Measurements from ENCODE around the gene ETF1. TPM values are rescaled to one million over a fixed set of nuclear protein-coding genes. Genes with fewer than 3 reads are reported as not detected.
"Not testable (repeated sequence)": the region's sequence is repeated elsewhere in the genome, so short reads cannot be mapped to it uniquely, and the experiment has no call there.

Gene ETF1
- total RNA-seq, 1 donor from 2014 or later, result 80.9 TPM

DNA sequence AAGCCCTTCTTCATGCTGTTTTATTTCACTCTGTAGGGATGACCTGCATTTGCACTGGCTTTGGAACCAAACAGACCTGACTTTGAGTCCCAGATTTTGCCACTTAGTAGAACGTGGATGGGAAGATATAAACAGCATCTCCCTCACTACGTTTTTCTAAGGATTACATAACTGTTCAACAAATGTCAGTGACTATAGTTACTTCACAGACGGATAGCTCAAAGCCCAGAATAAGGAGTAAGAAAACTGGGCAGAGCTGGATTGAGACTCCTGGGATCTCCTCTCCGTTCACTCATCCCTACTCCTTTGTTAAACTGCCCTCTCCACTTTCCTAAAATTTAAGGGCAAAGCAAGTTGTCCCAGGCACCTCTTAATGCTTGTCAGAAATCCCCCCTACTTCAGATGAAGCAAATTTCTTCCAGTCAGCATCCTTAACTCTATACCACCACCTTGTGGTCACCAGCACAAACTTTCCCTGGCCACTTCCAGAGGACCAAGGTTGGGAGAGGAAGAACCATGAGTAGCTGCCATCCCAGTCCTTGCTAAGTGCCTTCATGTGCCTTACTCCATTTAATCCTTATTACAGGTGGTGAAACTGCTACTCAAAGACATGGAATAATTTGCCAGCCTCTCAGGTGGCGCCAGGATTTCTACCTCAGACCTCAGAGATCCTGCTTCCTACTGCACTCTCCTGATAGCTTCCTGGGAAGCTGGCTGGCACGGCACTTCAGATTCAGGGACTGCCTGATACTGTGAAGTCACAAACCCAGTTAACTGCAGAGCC lies 39.4 kb downstream of the ETF1 start:
- intact Hi-C loops (cut with DNase I), result loop anchor here (5.0 kb wide), 3 partner anchors 34 to 51 kb away; partner anchors contain the start of gene EGR1
- ATAC-seq (ENCODE audit: poor library complexity) (peak; percentile 85), DNase-seq (no peak)

DNA sequence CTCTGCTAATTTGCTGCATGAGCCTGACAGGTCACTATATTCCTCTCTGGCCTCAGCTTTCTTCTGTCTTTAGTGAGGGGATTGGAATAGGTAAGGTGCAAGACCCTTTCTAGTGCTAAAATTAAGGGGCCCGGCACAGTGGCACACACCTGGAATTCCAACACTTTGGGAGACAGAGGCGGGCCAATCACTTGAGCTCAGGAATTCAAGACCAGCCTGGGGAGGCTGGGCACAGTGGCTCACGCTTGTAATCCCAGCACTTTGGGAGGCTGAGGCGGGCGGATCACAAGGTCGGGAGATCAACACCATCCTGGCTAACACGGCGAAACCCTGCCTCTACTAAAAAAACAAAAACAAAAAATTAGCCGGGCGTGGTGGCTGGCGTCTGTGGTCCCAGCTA lies 40.5 kb downstream of the ETF1 start:
- intact Hi-C loops (cut with DNase I), result loop anchor here (5.0 kb wide), 3 partner anchors 35 to 50 kb away; partner anchors contain the start of gene EGR1
- DNase-seq (no peak), ATAC-seq (ENCODE audit: poor library complexity) (no peak)

DNA sequence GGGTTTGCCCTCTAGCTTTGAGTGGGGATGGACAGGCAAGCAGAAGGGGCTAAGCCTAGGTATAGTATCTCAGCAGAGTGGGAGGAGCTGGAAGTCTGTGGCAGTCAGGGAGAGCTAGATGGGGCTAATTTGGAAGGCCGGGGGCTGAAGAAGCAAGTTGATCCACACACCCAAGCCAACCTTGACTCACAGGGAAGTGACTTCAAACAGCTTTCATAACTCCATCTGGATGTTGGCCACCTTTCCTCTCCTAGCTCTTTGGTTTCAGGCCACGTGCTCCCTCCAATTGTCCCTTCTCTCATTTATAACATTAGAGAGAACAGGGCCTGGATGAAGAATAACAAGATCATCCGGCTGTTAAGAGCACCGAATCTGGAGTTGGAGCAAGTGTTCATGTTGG lies 40.9 kb downstream of the ETF1 start:
- no peak for ATAC-seq (ENCODE audit: poor library complexity)
- no peak for DNase-seq
- intact Hi-C loops (cut with DNase I), result loop anchor here (5.0 kb wide), 3 partner anchors 35 to 50 kb away; partner anchors contain the start of gene EGR1

DNA sequence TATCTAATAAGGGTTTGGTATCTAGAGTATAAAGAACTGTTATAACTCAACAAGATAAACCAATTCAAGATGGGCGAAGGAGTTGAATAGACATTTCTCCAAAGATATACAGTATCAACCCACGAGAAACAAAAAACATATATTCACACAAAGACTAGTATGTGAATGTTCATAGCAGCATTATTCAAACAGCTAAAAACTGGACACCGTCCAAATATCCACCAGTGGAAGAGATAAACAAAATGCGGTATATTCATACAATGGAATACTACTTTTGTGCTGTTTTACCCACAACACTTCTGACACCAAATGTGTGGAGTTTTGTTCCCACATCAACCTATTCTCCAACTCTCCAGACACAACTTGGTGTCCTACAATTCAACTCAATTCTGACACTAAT lies 44.7 kb downstream of the ETF1 start:
- ATAC-seq (ENCODE audit: poor library complexity), result no peak
- intact Hi-C loops (cut with DNase I), result no loop called here

DNA sequence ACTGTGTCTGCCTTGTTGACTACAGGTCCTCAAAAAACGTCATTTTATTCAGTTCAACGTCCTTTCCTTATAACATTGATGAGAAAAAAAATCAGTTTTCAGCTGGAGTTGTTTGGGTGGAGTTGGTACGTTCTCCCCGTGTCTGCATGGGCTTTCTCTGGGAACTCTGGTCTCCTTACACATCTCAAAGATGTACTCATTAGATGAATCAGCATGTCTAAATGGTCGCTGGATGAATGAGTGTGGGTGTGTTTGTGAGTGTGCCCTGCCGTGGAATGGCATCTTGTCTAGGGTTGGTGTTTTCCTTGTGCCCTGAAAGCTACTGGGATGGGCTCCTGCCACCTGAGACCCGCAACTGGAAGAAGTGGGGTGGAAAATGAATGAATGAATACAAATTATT lies 47.7 kb downstream of the ETF1 start:
- intact Hi-C loops (cut with DNase I), result no loop called here
- ATAC-seq (ENCODE audit: poor library complexity) (no peak), DNase-seq (no peak)

More for the DNA sequence above, 44.7 kb downstream of the ETF1 start:
- DNase-seq, result no peak

DNA sequence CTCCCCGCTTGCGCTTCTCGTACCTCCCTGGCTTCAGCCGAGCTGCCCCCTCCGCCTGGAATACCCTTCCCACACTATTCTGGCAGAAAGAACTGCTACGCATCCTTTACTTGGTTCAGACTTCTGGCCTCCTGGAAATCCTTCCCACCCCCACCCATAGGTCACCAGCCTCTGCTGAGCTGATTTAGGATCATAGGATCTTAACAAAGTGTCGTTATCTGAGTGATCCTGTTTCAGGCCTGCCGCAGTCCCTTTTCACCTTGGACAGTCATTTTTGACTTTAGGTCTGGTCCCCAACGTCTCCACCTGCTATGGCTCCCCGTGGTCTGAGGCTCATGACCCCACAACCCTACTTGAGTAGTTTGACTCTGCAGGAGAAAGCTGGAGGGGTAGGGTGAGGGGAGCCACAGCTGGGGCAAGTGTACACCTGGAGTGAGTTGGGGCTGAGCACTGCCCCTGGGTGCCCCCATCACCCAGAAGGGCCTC lies 50.4 kb downstream of the ETF1 start:
- ATAC-seq (ENCODE audit: poor library complexity) (no peak), DNase-seq (no peak)
- intact Hi-C loops (cut with DNase I), result no loop called here

DNA sequence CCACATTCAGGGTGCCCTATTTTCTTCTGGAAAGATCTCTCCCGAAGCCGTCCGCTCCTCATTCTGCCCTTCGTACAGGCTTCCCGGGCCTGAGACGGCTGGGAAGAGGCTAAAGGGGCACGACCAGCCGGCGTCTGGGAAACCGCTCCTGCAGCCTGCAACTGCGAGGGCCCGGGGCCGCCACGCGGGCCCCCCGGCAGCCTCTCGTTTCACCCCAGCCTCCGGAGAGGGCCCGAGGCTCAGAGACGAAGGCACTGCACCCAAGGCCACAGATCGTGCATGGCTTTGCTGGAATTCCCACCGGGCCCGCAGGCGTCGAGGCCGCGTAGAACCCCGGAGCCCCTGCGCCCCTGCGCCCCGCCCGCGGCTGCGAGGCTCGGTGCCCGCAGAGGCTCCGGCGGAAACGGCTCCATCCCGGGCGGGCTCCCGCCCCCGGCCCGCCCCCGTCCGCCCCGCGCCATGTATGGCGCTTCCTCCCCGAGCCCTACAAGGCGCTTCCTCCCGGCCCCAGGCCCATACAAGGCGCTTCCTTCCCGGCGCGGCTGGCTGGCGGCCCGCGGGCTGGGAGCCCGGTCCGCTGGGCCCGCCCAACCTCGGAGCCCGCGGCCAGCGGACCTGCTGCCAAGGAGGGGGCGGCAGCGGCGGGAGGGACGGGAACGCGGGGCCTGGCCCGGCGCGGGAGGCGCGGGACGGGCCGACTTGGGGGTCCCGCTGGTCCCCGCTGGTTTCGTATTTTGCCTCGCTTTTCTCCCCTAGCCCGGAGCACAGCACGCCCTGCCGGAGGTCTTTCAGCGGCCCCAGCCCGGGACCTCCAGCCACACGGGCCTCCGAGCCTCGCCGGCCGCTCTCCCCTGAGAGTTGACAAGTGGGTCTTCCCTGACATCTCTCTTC lies 51.1 kb downstream of the ETF1 start:
- ATAC-seq (ENCODE audit: poor library complexity) (peak; percentile 99), DNase-seq (peak; percentile 95)
- intact Hi-C loops (cut with DNase I), result no loop called here

DNA sequence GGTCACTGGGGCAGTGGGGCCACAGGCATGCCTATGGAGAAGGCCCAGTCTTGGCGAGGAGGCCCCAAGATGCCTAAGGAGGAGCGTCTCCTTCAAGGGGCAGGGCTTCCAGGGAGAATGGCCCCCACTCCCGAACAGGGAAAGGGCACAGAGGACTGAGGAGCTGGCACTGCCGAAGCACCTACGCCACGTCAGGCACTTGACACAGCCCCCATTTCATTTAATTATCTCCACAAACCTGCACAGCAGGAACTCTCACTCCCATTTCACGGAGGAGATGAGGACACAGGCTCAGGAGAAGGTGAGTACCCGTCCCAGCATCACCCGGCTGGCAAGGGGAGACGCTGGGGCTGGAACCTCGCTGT lies 51.8 kb downstream of the ETF1 start:
- ATAC-seq (ENCODE audit: poor library complexity), result no peak
- intact Hi-C loops (cut with DNase I), result no loop called here
- no peak for DNase-seq

DNA sequence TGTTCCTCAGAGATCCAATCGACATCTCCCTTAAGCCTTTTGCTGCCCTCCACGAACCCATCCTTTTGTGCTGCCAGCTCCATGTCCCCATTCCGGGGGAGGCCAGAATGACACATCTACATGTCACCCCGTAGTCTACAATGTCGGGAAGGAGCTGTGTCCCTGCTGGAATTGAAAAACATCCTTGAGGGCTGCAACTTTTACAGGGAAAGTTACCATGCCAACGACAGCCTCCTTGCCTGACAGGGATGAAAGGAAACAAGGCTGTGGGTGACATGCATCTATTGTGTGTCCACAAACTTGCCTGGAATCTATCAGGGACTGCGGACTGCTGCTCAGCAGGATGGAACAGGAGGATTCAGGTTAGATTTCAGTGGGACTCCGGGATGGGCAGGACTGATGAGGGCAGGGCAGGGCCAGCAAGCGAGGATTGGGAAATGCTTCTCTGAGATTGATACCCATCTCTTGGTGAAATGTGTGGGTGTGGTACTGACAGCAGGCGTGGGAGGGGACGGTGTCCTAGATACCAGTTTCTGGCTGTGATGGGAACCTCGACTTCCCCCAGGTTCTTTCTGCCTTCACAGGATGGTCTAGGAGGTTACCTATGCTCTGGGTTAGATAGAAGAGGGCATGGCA lies 52.3 kb downstream of the ETF1 start:
- intact Hi-C loops (cut with DNase I), result no loop called here
- ATAC-seq (ENCODE audit: poor library complexity) (no peak), DNase-seq (no peak)

DNA sequence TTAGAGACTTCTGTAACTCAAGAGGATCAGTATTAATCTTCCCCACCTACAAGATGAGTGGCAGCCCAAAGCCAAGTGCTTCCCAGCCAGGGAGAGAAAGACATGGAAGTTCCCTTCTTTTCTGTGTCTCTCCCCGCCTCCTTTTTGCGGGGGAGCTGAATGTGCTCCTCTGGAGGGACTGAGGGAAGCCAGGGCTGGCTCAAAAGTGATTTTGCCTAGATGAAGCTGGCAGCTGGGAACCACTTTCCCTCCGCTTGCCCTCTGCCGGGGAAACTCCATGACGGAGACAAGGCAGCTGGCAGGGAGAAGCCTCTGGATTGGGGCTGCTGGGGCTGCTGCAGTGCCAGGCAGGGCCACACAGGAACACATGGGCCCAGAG lies 53.4 kb downstream of the ETF1 start:
- DNase-seq (no peak), ATAC-seq (ENCODE audit: poor library complexity) (no peak)
- intact Hi-C loops (cut with DNase I), result no loop called here

DNA sequence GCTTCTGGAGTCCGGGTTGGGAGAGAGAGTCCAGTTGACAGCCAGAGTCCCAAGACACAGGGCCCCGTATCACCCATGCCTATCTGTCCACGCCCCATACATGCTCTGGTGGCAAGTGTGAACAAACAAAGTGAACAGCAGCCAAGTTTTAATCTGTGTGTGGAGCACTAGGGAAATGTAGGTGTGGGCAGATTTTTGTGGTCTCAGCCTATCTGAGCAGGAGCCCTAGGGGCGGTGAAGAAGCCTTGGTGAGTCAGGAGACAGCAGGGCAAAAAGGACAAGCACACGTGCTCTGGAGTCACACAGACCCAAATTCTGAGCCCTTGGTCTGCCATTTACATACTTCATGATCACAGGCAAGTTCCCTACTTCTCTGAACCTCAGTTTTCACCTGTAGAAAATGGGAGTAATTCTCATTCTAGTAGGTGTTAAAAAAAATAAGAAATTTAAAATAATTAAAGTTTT lies 54.5 kb downstream of the ETF1 start:
- intact Hi-C loops (cut with DNase I), result no loop called here
- ATAC-seq (ENCODE audit: poor library complexity), result no peak
- no peak for DNase-seq

DNA sequence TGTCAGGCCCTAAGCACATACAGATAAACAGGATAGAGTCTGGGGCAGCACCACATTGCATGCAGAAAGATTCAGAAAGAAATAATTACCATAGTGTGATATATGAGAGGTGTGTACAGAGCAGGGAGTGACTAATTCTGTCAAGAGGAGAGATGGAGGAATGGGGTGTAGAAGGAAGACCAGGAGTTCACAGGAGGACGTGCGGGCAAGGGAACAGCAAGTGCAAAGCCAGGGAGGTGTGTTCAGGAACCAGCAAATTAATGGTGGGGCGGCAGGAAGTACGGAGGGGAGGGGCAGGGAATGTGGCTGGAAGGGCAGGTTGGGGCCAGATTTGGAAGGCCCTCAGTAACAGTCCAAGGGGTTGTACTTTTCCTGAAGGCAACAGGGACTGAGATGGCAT lies 60.4 kb downstream of the ETF1 start:
- no peak for ATAC-seq (ENCODE audit: poor library complexity)
- intact Hi-C loops (cut with DNase I), result no loop called here
- no peak for DNase-seq

DNA sequence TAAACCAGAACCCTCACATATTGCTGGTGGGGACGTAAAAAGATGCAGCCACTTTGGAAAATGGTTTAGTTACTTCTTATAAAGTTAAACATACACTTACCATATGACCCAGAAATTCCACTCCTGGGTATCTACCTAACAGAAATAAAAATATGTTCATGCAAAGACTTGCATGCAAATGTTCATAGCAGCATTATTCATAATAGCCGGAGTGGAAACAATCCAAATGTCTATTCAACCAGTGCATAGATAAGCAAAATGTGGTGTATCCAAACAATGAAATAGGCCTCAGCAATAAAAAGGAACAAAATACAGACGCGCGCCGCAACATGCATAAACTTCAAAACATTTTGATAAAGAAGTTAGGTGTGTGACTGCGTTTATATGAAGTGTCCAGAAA lies 66.1 kb downstream of the ETF1 start:
- ATAC-seq (ENCODE audit: poor library complexity), result no peak
- intact Hi-C loops (cut with DNase I), result no loop called here
- DNase-seq, result no peak

DNA sequence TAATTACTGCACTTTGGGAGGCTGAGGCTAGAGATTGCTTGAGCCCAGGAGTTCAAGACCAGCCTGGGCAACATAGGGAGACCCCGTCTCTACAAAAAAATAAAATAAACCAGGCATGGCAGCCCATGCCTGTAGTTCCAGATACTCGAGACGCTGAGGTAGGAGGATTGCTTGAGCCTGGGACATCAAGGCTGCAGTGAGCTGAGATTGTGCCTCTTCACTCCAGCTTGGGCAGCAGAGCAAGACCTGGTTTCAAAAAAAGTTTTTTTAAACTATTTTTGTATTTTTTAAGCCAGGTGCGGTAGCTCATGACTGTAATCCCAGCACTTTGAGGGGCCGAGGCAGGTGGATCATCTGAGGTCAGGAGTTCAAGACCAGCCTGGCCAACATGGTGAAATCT lies 69.9 kb downstream of the ETF1 start:
- ATAC-seq (ENCODE audit: poor library complexity); DNase-seq; intact Hi-C loops (cut with DNase I): not testable (repeated sequence)

DNA sequence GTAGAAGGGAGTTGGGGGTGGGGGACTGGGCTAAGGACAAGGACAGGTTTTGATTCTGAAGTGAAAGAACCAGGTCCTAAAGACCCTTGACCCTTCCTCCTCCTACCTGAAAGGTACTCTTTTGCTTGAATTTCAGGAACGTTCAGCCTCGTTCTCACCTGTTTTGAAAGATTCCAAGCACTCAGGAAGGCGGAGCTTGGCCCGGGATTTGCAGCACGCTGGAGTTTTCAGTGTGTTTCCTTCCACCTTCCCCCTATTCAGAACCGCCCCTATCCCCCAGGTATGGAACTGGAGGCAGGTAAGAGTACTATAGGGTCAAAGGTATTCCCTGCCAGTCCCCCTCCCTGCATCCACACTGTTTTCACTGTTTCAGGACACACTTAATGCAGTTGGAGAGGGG lies 70.7 kb downstream of the ETF1 start:
- intact Hi-C loops (cut with DNase I), result no loop called here
- DNase-seq, result no peak
- ATAC-seq (ENCODE audit: poor library complexity), result no peak

DNA sequence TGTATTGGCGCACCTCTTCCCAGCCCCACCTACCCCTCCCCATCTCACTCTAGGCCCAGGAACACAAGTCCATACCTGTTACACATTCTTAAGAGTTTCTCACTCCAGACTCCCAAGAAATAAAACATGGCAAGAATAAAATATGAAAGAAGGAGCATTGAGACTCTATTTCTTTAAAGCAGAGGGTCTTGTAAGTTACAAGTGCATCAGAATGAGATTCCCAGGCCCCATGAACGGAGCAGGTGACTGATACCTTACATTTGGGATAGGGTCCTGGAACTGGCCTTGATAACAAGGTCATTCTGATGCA lies 72.0 kb downstream of the ETF1 start:
- intact Hi-C loops (cut with DNase I), result no loop called here
- ATAC-seq (ENCODE audit: poor library complexity), result no peak

DNA sequence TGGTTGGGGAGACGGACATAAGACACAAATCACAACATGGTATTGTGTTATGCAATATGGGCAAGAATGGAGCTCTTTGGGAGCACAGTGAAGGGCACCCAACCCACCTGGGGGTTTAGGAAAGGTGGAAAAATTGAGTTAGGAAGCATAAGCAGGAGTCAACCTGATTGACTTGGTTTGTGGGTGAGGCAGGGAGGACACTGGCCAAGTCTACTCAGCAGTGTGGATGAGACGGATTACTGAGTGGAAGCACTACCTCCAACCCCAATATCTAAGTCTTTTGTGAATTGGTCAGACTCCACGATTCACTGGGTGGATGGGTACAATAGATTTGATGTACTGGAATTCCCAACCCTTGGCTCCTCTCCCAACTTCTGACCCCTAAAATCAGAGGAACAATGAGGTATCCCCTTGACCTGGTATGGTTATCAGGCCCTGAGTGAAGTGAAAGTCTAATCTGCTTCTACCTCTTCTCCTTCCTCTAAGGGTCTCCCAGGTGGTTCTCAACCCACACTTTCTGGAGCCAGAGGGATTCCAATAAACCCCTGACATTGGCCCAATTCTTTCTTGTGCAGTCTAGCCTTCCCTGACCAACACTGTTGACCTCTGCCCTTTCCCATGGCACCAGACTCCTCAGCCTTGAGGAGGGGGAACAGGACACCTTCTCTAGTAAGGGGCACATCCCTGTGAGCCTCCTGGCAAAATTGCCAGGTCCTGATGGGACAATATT lies 72.5 kb downstream of the ETF1 start:
- ATAC-seq (ENCODE audit: poor library complexity), result no peak
- intact Hi-C loops (cut with DNase I), result no loop called here
- DNase-seq, result no peak

More for the DNA sequence above, 72.0 kb downstream of the ETF1 start:
- DNase-seq, result no peak

DNA sequence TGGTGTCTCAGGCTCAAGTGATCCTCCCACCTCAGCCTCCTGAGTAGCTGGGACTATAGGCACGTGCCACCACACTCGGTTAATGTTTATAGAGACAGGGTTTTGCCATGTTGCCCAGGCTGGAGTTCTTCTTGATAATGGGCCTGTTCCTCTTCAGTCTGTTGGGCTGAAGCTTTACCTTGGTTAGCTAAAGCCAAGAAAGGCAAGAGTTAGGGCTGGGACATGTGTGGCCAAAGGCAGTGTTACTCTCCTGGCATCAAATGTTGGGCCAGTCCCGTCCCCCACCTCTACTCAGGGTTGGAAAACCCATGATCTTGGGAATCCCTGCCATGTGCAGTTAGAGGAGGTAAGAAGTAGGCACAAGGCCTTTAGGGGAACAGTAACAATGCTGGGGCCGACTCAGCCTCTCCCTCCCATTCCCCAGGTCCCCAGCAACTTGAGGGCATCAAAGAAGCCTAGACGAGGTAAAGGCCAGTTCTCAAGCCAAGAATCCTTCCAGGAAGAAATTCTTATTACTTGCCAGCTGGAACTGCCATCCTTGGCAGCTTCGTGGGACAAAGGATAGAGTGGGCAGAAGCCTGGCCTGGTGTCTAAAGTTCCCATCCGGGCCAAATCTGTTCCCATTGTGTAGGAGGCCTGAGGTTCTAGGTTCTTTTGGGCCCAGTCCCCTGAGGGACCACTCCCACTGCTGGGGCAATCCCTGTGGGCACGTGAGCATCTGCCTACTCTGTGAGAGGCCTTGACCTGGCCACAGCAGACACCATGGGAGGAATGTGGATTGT lies 73.3 kb downstream of the ETF1 start:
- intact Hi-C loops (cut with DNase I), result loop anchor here (5.0 kb wide), 1 partner anchor 33 kb away; no protein-coding TSS in a partner anchor
- DNase-seq (no peak), ATAC-seq (ENCODE audit: poor library complexity) (no peak)

All from Right ventricle myocardium superior (tissue), 1 donor.